Brain microvascular endothelial cell (primary cell): Measurements from ENCODE around the gene MYO9A.

ENCODE experiments used
- DNase-seq: peaks from one replicate; pipeline ENCODE4 v3.0.0-alpha.2; 2020
- H3K27ac ChIP-seq: fragments of 250-450 bp; sonication (Bioruptor Pico); 2 replicates; pipeline ENCODE4 v1.5.1; 2020; ENCODE audit warnings: mild to moderate bottlenecking, moderate library complexity
- H3K27me3 ChIP-seq: fragments of 250-450 bp; sonication (Bioruptor Pico); replicated peaks from 2 replicates; pipeline ENCODE4 v1.5.1; 2020; ENCODE audit warnings: mild to moderate bottlenecking
- H3K36me3 ChIP-seq: fragments of 250-450 bp; sonication (Bioruptor Pico); replicated peaks from 2 replicates; pipeline ENCODE4 v1.5.1; 2020; ENCODE audit warnings: mild to moderate bottlenecking
- H3K4me3 ChIP-seq: 2 replicates; pipeline ENCODE4 v1.5.1; 2011; ENCODE audit warnings: low read depth, mild to moderate bottlenecking, control low read depth, low read length, moderate library complexity
- in situ Hi-C: cut with HindIII; loops from 2 replicates; pipeline ENCODE4 v1.10.0; 2017; ENCODE audit warnings: low sequenced_read_pairs, low pct_ligation_motif_present
- TF ChIP-seq, protein P1 (sequence below): IDR thresholded peaks from 2 replicates; pipeline ENCODE4 v1.5.1; 2011; ENCODE audit warnings: low read depth, mild to moderate bottlenecking, moderate library complexity, low read length, control low read depth, inconsistent platforms; ENCODE audit errors: missing control alignments

The MYO9A gene

DNA sequence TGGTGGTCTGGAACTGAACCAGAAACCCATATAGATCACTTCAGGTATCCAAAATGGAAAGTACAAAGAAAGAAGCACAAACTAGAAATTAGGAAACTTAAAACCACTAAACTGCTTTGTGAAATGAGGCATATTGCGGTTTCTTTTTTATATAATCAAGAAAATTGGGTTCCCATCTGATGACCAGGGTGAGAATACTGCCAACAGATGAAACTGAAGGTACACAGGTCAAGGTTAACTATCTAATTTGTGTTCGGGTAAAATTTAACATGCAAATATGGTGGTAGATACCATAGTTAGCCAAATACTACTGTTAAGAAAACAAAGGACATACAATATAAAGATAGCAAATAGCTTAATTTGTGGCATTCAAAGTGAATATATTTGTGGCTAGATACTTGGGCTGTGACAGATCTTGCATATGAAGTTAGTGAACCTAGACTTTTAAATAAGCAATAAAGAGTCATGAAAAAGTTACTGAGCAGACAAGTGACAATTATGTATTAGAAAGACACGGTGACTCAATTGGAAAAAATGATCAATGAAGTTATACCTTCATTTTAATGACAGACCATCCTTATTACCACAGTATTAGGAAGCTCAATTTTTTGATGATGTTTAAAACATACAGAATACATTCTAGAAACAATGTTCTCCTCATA, 180.2 kb downstream of the MYO9A start:
- H3K27me3 ChIP-seq = no peaks in the 10 kb centered on the region
- in situ Hi-C loops = no loop called here
- no peak overlapping the region for H3K4me3 ChIP-seq
- no peaks in the 10 kb centered on the region for H3K36me3 ChIP-seq
- DNase-seq = no peak
- no peak overlapping the region for H3K27ac ChIP-seq
- TF ChIP-seq, protein P1, sequence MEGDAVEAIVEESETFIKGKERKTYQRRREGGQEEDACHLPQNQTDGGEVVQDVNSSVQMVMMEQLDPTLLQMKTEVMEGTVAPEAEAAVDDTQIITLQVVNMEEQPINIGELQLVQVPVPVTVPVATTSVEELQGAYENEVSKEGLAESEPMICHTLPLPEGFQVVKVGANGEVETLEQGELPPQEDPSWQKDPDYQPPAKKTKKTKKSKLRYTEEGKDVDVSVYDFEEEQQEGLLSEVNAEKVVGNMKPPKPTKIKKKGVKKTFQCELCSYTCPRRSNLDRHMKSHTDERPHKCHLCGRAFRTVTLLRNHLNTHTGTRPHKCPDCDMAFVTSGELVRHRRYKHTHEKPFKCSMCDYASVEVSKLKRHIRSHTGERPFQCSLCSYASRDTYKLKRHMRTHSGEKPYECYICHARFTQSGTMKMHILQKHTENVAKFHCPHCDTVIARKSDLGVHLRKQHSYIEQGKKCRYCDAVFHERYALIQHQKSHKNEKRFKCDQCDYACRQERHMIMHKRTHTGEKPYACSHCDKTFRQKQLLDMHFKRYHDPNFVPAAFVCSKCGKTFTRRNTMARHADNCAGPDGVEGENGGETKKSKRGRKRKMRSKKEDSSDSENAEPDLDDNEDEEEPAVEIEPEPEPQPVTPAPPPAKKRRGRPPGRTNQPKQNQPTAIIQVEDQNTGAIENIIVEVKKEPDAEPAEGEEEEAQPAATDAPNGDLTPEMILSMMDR = no peak

DNA sequence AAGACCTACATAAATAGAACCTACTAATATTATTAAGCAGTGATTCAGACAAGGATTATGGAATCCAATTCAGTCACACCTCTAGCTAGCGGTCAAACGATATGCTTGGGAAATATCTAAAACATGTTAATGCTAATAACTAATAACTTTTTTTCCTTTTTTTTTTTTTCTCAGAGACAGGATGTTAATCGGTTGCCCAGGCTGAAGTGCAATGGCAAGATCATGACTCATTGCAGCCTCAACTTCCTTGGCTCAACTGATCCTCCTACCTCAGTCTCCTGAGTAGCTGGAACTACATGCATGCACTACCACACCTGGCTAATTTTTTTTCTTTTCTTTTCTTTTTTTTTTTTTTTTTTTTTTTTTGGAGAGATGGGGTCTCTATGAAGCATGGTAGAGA, 183.5 kb downstream of the MYO9A start:
- no peak overlapping the region for H3K4me3 ChIP-seq
- H3K36me3 ChIP-seq = no peaks in the 10 kb centered on the region
- H3K27me3 ChIP-seq = no peaks in the 10 kb centered on the region
- in situ Hi-C loops = no loop called here
- TF ChIP-seq, protein P1 = no peak
- no peak overlapping the region for H3K27ac ChIP-seq
- no peak for DNase-seq

DNA sequence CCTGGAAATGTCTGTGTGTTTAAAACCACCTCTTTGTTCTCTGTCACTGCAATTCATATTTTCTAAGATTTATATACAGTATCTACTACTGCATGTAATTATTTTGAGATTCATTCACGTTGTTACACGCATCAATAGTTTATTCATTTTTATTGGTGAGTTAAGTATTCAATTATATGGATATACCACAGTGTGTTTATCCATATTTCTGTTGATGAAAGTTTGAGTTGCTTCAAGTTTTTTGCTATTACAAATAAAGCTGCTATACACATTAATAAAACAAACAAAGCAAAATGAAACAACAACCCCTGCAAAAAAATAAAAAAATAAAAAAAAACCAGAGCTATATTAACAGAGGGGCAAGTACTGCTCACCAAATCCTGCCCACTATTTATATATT, 185.3 kb downstream of the MYO9A start:
- in situ Hi-C loops = no loop called here
- Histone ChIP-seq H3K27ac (no peak overlapping the region), H3K27me3 (no peaks in the 10 kb centered on the region), H3K4me3 (no peak overlapping the region), H3K36me3 (no peaks in the 10 kb centered on the region)
- DNase-seq = no peak
- TF ChIP-seq, protein P1 = no peak

DNA sequence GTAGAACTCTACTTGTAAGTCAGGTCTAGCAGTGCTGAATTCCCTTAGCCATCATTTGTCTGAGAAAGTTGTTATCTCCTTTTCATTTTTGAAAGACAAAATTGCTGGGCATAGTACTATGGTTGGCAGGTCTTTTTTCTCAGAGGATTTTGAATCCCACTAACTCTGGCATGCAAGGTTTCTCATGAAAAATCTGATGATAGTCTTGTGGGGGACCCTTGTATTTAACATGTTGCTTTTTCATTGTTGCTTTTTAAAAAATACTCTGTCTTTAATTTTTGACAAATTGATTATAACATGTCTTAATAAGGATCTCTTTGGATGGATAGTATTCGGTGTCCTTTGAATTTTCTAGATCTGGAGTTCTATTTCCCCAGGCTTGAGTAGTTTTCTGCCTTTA, 186.7 kb downstream of the MYO9A start:
- no peak for DNase-seq
- Histone ChIP-seq H3K27ac (no peak overlapping the region), H3K36me3 (no peaks in the 10 kb centered on the region), H3K27me3 (no peaks in the 10 kb centered on the region), H3K4me3 (no peak overlapping the region)
- in situ Hi-C loops = no loop called here
- TF ChIP-seq, protein P1 = no peak

DNA sequence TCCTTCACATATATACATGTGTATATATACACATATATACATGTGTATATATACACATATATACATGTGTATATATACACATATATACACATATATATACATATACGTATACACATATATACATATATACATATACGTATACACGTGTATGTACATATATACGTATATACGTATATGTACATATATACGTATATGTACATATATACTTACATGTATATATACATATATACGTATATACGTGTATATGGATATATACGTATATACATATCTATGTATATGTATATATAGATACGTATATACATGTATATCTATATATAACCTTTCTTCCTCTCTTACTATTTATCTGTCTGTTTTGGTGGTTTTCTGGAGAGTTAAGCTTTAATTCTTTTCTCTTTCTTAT, 192.8 kb downstream of the MYO9A start:
- TF ChIP-seq, protein P1 = no peak
- no peak for DNase-seq
- Histone ChIP-seq H3K4me3 (no peak overlapping the region), H3K27me3 (no peaks in the 10 kb centered on the region), H3K27ac (no peak overlapping the region), H3K36me3 (no peaks in the 10 kb centered on the region)
- in situ Hi-C loops = no loop called here

DNA sequence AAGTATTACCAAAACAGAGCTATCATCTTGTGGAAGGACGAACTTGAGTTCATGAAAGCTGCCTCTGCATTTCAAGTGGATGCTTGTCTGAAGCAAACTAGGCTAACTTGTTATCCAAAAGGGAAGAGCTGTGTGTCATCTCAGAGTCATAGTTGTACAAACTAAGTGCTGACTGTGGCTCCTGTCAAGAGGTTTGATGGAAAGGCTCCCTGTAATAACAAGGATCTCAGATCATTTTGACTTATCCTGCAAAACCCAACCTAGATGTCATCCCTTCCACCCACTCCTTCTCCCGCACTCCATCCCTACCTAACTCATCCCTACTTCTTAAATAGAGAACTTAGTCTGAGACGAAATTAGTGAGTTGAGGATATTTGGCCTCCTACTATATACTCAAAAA, 196.8 kb downstream of the MYO9A start:
- Histone ChIP-seq H3K4me3 (no peak overlapping the region), H3K27me3 (no peaks in the 10 kb centered on the region), H3K36me3 (no peaks in the 10 kb centered on the region), H3K27ac (no peak overlapping the region)
- no peak for DNase-seq
- in situ Hi-C loops = no loop called here
- TF ChIP-seq, protein P1 = no peak
